Gastrocnemius medialis (tissue), 4 donors: ENCODE results near the gene CLIC1. TPM values are rescaled to one million over a fixed set of nuclear protein-coding genes. Genes with fewer than 3 reads are reported as not detected.

Experiments
- ATAC-seq, 2 donors: fragments of 150-250 bp; one replicate each; pipeline ENCODE4 v1.9.1; 2016
- DNase-seq, 2 donors: peaks; one replicate each; pipeline ENCODE4 v3.0.0-alpha.2; 2019
- H3K27ac ChIP-seq, 4 donors: fragments of 200-600 bp; sonication (generic); 1 replicate in 1 of 4; 2 replicates in 3 of 4; pipeline ENCODE4 v1.5.1; 2016 to 2018; ENCODE audit warnings: mild to moderate bottlenecking in 2 of 4, moderate library complexity in 1 of 4
- H3K27me3 ChIP-seq, 3 donors: fragments of 200-600 bp; sonication (generic) in 2 of 3; 1 replicate in 1 of 3; 2 replicates in 2 of 3; pipeline versions ENCODE4 v1.5.1 to v1.6.0; 2016 to 2019; ENCODE audit warnings: mild to moderate bottlenecking in 1 of 3, moderate library complexity in 1 of 3
- H3K36me3 ChIP-seq, 2 donors: fragments of 200-600 bp; sonication (generic) in 1 of 2; one replicate each; pipeline ENCODE4 v1.5.1; 2017 to 2018
- H3K4me1 ChIP-seq, 2 donors: fragments of 200-600 bp; sonication (generic) in 1 of 2; one replicate each; pipeline ENCODE4 v1.5.1; 2016 to 2017; ENCODE audit warnings: mild to moderate bottlenecking in 2 of 2
- H3K4me3 ChIP-seq, 4 donors: fragments of 200-600 bp; sonication (generic) in 3 of 4; 1 replicate in 1 of 4; 2 replicates in 3 of 4; pipeline ENCODE4 v1.5.1; 2016 to 2019; ENCODE audit warnings: mild to moderate bottlenecking in 2 of 4
- H3K9me3 ChIP-seq, 3 donors: fragments of 200-600 bp; sonication (generic) in 2 of 3; 1 replicate in 1 of 3; 2 replicates in 2 of 3; pipeline ENCODE4 v1.5.1; 2016 to 2019
- POLR2A ChIP-seq, 2 donors: fragments of 450-650 bp; IDR thresholded peaks; one replicate each; pipeline ENCODE4 v1.6.1; 2017; ENCODE audit warnings: antibody characterized with exemption in 2 of 2, mild to moderate bottlenecking in 2 of 2, moderate library complexity in 2 of 2
- in situ Hi-C, 4 donors: fragments of 200-750 bp; cut with MboI; loops; one replicate each; pipeline versions ENCODE4 v1.15.0 to v1.8.0; 2017; ENCODE audit warnings: low sequenced_read_pairs in 4 of 4
- intact Hi-C: fragments of 100-400 bp; cut with DNase I; formaldehyde crosslinking; loops from one replicate; pipeline ENCODE4 v1.15.1; 2023; ENCODE audit warnings: low total_unique reads
- total RNA-seq, 4 donors: library from RNA; depleted of rRNA; stranded (reverse); fragments of >200 nt; gene quantifications; one replicate each; pipeline versions ENCODE4 v1.1.0 to v1.2.3, GENCODE V29; 2016
- TF ChIP-seq, protein P1 (sequence below), 5 experiments: fragments of 450-650 bp in 3 of 5; fragments of 200-600 bp in 2 of 5; sonication (generic) in 2 of 5; IDR thresholded peaks in 4 of 5; conservative IDR thresholded peaks in 1 of 5; 1 replicate in 4 of 5; 2 replicates in 1 of 5; pipeline ENCODE4 v1.5.1; 2016 to 2019; ENCODE audit warnings: antibody characterized with exemption in 5 of 5, mild to moderate bottlenecking in 3 of 5, moderate library complexity in 3 of 5

Gene CLIC1
- total RNA-seq, 4 donors from 2014 or later = 20.9 to 41.3 (median 26.3) TPM

DNA sequence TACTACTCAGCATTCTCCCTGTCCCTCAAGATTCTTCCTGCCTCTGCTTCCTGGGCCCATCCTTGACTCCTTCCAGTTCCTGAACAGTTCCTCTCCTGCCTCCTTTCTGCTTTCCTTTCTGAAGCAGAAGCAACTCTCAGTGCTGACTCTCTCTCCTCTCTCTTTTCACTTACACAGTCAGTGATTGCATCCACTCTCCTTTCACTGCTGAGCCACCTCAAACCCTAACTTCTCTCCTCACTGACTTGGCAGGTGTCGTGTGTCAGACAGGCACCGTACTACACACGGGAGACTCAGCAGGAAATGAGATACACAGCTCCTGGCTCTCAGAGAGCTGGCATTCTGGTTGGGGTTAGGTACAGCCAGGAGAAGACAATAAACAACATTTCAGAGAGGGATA, 38.8 kb downstream of the CLIC1 start:
- H3K36me3 ChIP-seq = peaks cover 0 to 59% of the 10 kb centered on the region in 2 donors
- no peak for TF ChIP-seq POLR2A (IDR thresholded peaks at IDR 0.05)
- TF ChIP-seq, protein P1, sequence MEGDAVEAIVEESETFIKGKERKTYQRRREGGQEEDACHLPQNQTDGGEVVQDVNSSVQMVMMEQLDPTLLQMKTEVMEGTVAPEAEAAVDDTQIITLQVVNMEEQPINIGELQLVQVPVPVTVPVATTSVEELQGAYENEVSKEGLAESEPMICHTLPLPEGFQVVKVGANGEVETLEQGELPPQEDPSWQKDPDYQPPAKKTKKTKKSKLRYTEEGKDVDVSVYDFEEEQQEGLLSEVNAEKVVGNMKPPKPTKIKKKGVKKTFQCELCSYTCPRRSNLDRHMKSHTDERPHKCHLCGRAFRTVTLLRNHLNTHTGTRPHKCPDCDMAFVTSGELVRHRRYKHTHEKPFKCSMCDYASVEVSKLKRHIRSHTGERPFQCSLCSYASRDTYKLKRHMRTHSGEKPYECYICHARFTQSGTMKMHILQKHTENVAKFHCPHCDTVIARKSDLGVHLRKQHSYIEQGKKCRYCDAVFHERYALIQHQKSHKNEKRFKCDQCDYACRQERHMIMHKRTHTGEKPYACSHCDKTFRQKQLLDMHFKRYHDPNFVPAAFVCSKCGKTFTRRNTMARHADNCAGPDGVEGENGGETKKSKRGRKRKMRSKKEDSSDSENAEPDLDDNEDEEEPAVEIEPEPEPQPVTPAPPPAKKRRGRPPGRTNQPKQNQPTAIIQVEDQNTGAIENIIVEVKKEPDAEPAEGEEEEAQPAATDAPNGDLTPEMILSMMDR (IDR thresholded peaks at IDR 0.05 in 4 of 5, conservative IDR thresholded peaks at IDR 0.05 in 1 of 5) = no peak

DNA sequence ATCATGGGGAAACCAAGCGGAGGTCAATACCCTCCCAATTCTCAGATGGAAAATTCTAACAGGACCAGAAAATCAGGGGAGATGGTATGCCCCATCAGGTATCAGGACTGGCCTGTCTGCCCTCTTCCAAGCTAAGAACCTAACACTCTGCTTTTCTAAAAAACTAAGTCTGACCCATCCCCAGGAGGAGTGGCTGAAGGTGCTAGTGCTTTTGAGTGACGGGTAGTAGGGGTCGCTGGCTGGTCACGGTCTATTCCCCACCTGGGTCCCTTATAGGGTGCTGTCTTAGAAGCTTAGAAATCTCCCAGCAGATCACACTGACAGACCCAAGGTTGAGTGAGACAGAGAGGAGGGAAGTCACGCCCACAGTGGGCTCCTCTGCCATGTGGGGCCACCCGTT, 42.8 kb downstream of the CLIC1 start:
- H3K27me3 ChIP-seq = no peaks in the 10 kb centered on the region
- H3K4me3 ChIP-seq = no peak overlapping the region
- TF ChIP-seq POLR2A (IDR thresholded peaks at IDR 0.05) = no peak
- TF ChIP-seq, protein P1 (IDR thresholded peaks at IDR 0.05 in 4 of 5, conservative IDR thresholded peaks at IDR 0.05 in 1 of 5) = no peak
- in situ Hi-C loops (loop anchor here in 1 of 4 donors (25.0 kb wide), 1 partner anchor 269 kb away; the partner anchor contains the start of genes DXO, NELFE and SKIC2), intact Hi-C loops (no loop called here)
- no peak for ATAC-seq
- H3K9me3 ChIP-seq = no peaks in the 10 kb centered on the region
- peaks cover 0 to 87% of the 10 kb centered on the region in 2 donors for H3K36me3 ChIP-seq
- DNase-seq = no peak
- no peak overlapping the region for H3K27ac ChIP-seq
- H3K4me1 ChIP-seq = peaks cover 0 to 13% of the 10 kb centered on the region in 2 donors

More for the DNA sequence above, 38.8 kb downstream of the CLIC1 start:
- intact Hi-C loops = no loop called here
- Histone ChIP-seq H3K4me3 (no peak overlapping the region), H3K4me1 (peaks cover 19 to 37% of the 10 kb centered on the region in 2 donors), H3K9me3 (no peaks in the 10 kb centered on the region), H3K27ac (peak overlapping the region in 1 of 4 donors; percentile 4), H3K27me3 (no peaks in the 10 kb centered on the region)
- DNase-seq = no peak
- no peak for ATAC-seq
- in situ Hi-C loops = loop anchor here in 1 of 4 donors (25.0 kb wide), 1 partner anchor 265 kb away; the partner anchor contains the start of genes DXO, NELFE and SKIC2

DNA sequence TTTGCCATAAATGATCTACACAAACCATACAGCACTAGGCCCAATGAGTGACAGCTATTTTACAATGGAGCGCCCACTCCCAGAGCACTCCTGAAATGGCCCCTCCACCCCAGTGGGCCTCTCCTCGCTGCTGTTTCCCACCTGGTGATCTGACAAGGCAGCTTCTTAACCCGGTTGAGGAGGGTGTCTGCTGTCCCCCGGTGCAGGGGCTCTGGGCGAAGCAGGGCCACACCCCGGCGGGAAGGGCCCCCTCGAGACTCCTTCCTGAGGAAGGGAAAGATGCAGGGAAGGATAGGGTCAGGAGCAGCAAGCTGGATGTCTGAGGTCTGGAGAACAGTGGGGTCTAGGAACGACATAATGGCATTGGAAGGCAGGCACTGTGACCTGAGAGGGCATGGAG, 43.4 kb downstream of the CLIC1 start:
- in situ Hi-C loops = loop anchor here in 1 of 4 donors (25.0 kb wide), 1 partner anchor 269 kb away; the partner anchor contains the start of genes DXO, NELFE and SKIC2
- TF ChIP-seq, protein P1 (IDR thresholded peaks at IDR 0.05 in 4 of 5, conservative IDR thresholded peaks at IDR 0.05 in 1 of 5) = no peak
- TF ChIP-seq POLR2A (IDR thresholded peaks at IDR 0.05) = no peak

DNA sequence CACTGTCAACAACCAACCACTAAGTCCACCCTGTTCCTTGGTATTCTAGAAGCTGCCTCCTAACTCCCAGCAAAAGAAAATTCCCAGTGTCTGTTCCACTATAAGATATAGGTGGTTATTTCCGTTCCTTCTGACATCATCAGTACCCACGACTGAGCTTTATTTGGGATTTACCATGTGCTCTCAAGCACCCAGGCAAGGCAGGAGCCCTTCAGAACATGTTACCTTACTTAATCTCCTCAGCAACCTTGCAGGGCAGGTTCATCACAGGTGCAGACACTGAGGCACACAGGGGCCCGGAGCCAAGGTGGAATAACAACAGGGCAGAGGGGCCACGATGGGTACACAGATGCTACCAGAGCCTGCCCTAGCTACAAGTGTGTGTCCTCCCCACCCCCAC, 44.0 kb downstream of the CLIC1 start:
- TF ChIP-seq POLR2A (IDR thresholded peaks at IDR 0.05) = no peak
- TF ChIP-seq, protein P1 (IDR thresholded peaks at IDR 0.05 in 4 of 5, conservative IDR thresholded peaks at IDR 0.05 in 1 of 5) = no peak
- in situ Hi-C loops (loop anchor here in 1 of 4 donors (25.0 kb wide), 1 partner anchor 270 kb away; the partner anchor contains the start of genes DXO, NELFE and SKIC2), intact Hi-C loops (no loop called here)
- Histone ChIP-seq H3K27ac (no peak overlapping the region), H3K4me1 (peaks cover 0 to 3% of the 10 kb centered on the region in 2 donors), H3K4me3 (no peak overlapping the region), H3K36me3 (peaks cover 0 to 99% of the 10 kb centered on the region in 2 donors), H3K9me3 (no peaks in the 10 kb centered on the region), H3K27me3 (no peaks in the 10 kb centered on the region)
- ATAC-seq (no peak), DNase-seq (no peak)

More for the DNA sequence above, 43.4 kb downstream of the CLIC1 start:
- Histone ChIP-seq H3K4me1 (peaks cover 0 to 7% of the 10 kb centered on the region in 2 donors), H3K27ac (no peak overlapping the region), H3K4me3 (no peak overlapping the region), H3K27me3 (no peaks in the 10 kb centered on the region), H3K36me3 (peaks cover 0 to 94% of the 10 kb centered on the region in 2 donors), H3K9me3 (no peaks in the 10 kb centered on the region)
- ATAC-seq (no peak), DNase-seq (no peak)
- intact Hi-C loops = no loop called here
